ENCODE data around the gene OOSP1.
"Not testable (repeated sequence)": the region's sequence is repeated elsewhere in the genome, so short reads cannot be mapped to it uniquely, and the experiment has no call there.

OOSP1 gene

GRCh38 chr11:59938132-59938531 lies at the start of gene OOSP1:
Gene OOSP1 (plus strand): TSS chr11:59938432. CDS start chr11:59938455, 23 bp downstream.
- no peak for DNase-seq

GRCh38 chr11:59891781-59892181 lies 46.5 kb upstream of the OOSP1 start:
- DNase-seq = no peak

- no peak for DNase-seq
Measured at GRCh38 chr11:59894616-59895015, 43.6 kb upstream of the OOSP1 start.

- no peak for DNase-seq
Measured at GRCh38 chr11:59898046-59898445, 40.2 kb upstream of the OOSP1 start.

- DNase-seq = no peak
Measured at GRCh38 chr11:59898650-59899049, 39.6 kb upstream of the OOSP1 start.

- DNase-seq = no peak
Measured at GRCh38 chr11:59899532-59899931, 38.7 kb upstream of the OOSP1 start.

- DNase-seq = no peak
Measured at GRCh38 chr11:59900366-59901126, 37.7 kb upstream of the OOSP1 start.

- DNase-seq = no peak
Measured at GRCh38 chr11:59901306-59901705, 36.9 kb upstream of the OOSP1 start.

- DNase-seq = not testable (repeated sequence)
Measured at GRCh38 chr11:59903569-59903968, 34.7 kb upstream of the OOSP1 start.

- DNase-seq = no peak
Measured at GRCh38 chr11:59918480-59918879, 19.8 kb upstream of the OOSP1 start.

GRCh38 chr11:59918987-59919589 lies 19.1 kb upstream of the OOSP1 start:
- no peak for DNase-seq

GRCh38 chr11:59923813-59924212 lies 14.4 kb upstream of the OOSP1 start:
- no peak for DNase-seq

- no peak for DNase-seq
Measured at GRCh38 chr11:59931688-59932087, 6.5 kb upstream of the OOSP1 start.

- DNase-seq = no peak
Measured at GRCh38 chr11:59938718-59939117, 486 bp downstream of the OOSP1 start.

- DNase-seq = no peak
Measured at GRCh38 chr11:59939482-59939881, 1.2 kb downstream of the OOSP1 start.

GRCh38 chr11:59941091-59941490 lies 2.9 kb downstream of the OOSP1 start:
- no peak for DNase-seq

GRCh38 chr11:59943997-59944714 lies 5.9 kb downstream of the OOSP1 start:
- no peak for DNase-seq

- DNase-seq = no peak
Measured at GRCh38 chr11:59944720-59945119, 6.5 kb downstream of the OOSP1 start.

- no peak for DNase-seq
Measured at GRCh38 chr11:59953463-59954218, 15.4 kb downstream of the OOSP1 start.

GRCh38 chr11:59954219-59954847 lies 16.1 kb downstream of the OOSP1 start:
- no peak for DNase-seq

- no peak for DNase-seq
Measured at GRCh38 chr11:59957094-59957493, 18.9 kb downstream of the OOSP1 start.

GRCh38 chr11:59960502-59961381 lies 22.5 kb downstream of the OOSP1 start:
- no peak for DNase-seq

Measured in NCI-H1436 treated with DMSO at 0.1 percent for 48 hours (cell line).